GM19468 (cell line): ENCODE data around the gene CASKIN1.
A peak's percentile ranks its signal among the peaks of the same experiment; 100 is the strongest.

Source experiments
- ATAC-seq: cut with Tn5 transposase; IDR thresholded peaks from one replicate; pipeline ENCODE4 v1.9.1; 2021; ENCODE audit warnings: mild to moderate bottlenecking, moderate library complexity, moderate number of reproducible peaks; ENCODE audit not compliant: unreplicated experiment; ENCODE audit errors: extremely low read depth

The CASKIN1 gene

DNA sequence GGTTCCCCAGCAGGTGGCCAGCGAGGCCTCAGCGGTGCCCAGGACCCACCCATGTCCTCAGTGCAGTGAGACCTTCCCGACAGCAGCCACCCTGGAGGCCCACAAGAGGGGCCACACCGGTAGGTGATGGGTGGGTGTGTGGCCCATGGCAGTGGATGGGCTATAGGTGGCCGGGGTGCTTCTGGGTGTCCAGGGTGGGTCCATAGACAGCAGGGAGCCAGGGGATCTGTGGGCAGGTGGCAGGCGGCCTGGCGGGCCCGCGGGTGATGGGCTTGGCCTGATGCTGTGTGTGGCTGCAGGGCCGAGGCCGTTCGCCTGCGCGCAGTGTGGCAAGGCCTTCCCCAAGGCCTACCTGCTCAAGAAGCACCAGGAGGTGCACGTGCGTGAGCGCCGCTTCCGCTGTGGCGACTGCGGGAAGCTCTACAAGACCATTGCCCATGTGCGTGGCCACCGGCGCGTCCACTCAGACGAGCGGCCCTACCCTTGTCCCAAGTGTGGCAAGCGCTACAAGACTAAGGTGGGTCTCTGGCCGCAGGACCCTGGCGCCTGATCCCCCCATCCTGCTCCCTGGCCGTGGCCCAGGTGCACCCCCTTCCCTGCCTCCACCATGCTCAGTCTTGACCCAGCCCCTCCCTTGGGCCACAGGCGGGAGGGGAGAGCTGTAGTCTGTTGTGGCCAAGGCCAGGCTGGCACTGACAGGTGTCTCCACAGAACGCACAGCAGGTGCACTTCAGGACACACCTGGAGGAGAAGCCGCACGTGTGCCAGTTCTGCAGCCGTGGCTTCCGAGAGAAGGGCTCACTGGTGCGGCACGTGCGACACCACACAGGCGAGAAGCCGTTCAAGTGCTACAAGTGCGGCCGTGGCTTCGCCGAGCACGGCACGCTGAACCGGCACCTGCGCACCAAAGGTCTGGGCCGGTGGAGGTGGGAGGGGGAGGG is 37.7 kb upstream of the CASKIN1 start:
- ATAC-seq, result no peak

- ATAC-seq, result no peak
Observed at GRCh38 chr16:2233046-2233775, 36.8 kb upstream of the CASKIN1 start.

- no peak for ATAC-seq
Observed at GRCh38 chr16:2232094-2232990, 35.9 kb upstream of the CASKIN1 start.

DNA sequence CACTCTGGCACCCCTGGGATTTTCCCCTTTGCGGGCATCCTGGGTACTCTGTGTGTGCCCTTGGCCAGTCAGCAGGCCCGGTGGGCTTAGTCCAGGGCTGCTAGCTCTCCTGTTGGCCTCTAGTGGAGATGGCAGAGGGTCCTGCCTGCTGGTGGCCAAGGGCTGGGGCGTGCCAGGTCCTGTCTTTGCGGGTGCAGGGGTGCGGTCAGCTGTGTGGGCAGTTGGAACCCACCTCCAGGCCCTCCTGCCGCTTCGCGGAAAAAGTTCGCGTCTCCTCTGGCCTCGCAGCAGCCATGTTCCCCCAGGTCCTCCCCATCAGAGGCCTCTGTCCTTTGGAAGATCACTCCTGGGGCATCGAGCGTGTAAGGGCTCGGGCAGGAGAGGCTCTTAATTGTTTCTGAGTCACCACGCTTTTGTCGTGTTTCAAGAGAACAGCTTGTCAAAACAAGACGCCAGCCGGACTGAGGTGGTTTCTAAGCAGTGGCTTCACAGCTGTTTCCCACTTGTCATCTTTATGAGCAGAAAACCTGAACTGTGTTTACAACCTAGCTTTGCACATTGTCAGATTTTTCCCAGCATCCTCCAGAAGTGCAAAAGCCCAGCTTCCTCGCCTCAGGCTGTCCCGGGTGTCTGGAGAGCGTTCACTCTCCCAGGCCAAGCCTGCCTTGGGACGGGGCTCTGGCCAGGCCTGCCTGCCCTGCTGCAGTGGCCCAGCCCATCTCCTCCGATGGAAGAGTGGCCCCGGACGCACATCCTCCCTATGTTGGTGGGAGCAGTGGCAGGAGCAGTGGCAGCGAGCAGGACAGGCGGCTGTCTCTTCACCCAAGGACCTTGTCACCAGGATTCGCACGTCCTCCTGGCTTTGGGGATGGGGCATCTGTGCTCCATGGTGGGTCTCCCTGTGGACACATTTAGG is 34.9 kb upstream of the CASKIN1 start:
- ATAC-seq, result no peak

DNA sequence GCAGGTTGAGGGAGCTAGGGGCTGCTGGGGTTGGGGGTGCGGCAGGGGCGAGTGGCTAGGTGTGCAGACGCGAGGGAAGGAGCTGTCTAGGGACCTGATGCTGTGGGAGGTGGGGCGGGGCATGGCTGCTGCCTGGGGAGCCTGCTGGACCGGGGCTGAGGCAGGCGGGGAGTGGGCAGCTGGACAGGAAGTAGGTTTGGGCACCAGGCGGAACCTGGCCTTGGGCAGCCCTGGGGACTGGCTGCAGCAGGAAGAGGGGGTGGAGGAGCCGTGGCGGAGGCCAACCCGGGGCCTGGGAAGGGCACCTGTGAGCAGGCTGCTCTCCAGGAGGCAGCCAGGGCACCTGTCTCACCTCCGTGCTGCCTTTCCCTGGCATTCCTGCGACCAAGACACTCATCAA is 34.0 kb upstream of the CASKIN1 start:
- no peak for ATAC-seq

DNA sequence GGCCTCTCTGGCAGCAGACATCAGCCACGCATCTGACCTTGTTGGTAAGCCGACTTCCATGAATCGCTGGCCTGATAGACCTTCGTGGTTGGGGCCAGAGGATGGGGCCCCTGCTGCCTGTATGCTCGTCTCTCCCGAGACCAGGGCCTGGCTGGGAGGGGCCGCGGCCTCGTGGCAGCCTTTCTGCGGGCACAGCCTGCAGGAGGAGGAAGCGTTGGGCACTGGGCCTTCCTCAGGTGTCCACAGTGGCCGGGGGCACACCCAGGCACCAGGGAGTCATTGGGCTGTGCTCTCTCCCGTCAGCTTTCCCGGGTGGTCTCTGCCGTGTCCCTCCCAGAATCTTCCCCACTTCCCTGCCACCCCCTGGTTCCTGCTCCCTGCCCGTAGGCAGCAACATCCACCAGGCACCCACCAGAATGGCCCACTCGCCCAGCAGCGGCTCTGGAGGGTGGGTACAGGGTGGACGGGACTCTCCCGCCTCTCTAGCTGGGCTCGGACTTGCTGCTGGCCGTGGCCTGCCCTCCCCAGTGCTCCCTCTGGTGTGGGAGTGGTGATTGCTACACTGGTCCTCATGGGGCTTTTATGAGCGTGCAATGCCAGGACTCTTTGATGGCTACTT is 33.3 kb upstream of the CASKIN1 start:
- no peak for ATAC-seq

DNA sequence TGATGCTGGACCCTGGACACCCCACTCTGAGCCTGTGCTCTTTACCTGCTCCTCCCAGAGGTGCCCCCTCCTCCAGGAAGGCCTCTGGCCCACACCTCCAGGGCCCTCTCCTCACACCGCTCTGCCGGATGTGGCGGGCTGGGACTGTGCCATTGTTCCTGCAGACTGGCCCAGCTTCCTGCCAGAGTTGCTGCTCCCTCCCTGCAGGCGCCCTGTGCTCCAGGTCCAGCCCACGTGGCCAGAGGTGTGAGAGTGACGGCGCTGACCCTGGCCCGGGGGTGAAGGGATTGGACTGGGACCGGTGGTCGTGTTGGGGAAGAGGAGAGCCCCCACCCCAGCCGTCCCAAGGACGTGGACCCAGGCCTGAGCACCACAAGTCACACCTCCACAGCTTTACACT is 32.7 kb upstream of the CASKIN1 start:
- ATAC-seq, result no peak

GRCh38 chr16:2228161-2228824 is 31.9 kb upstream of the CASKIN1 start:
- no peak for ATAC-seq

DNA sequence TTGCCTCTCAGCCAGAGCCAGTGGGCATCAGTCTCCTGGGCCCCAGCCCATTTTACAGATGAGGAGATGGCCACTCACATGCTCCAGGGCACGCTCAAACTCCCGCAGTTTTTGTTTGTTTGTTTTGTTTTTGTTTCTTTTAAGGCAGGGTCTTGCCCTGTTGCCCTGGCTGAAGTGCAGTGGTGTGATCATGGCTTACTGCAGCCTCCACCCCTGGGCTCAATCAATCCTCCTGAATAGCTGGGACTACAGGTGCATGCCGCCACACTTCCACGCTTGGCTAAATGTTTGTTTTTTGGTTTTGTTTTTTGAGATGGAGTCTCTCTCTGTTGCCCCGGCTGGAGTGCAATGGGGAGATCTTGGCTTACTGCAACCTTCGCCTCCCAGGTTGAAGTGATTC is 30.5 kb upstream of the CASKIN1 start:
- no peak for ATAC-seq

GRCh38 chr16:2226245-2226793 is 29.9 kb upstream of the CASKIN1 start:
- no peak for ATAC-seq

GRCh38 chr16:2223942-2224486 is 27.6 kb upstream of the CASKIN1 start:
- ATAC-seq, result peak; percentile 10

DNA sequence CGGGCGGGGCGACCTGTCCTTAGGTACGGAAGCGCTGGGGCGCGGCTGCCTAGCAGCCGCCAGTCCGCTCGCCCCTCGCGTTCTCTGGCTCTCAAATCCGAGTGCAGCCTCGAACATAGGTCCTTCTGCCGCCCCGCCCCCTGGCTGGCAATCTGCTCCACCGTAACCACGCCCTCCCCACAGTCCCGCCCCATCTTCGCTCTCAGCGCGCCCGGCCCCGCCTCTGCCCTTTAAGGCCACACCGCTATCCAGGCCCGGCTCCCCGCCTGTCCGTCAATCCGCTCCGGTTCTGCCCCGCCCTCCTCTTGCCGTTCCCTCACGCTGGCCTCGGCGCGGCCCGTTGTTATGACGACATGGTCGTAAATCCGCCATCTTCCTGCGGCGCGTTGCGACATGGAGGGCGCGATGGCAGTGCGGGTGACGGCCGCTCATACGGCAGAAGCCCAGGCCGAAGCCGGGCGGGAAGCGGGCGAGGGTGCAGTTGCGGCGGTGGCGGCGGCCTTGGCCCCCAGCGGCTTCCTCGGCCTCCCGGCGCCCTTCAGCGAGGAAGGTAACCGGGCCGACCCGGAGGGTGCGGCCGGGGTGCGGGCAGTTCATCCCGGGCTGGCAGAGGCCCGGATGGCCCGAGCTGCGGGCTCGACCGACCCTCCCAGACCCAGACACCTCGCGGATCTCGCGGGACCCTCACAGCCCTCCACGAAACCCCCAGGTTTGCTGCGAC is 27.0 kb upstream of the CASKIN1 start, which contains the start of gene E4F1:
Gene E4F1 (plus strand): TSS at position 371 of the 721 bp plus-strand sequence. CDS start 23 bp downstream, at position 394.
- peak; percentile 80 for ATAC-seq

DNA sequence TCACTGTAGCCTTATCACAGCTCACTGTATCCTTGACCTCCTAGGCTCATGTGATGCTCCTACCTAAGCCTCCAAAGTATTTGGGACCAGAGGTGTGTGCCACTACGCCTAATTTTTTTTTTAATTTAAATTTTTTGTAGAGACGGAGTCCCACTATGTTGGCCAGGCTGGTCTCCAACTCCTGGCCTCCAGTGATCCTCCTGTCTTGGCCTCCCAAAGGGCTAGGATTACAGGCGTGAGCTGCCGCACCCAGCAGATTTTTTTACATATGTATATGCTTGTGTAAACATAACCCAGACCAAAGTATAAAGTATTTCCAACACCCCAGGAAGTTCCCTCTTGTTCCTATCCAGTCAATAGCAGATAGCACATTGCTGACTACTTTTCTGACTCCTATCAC is 19.9 kb upstream of the CASKIN1 start:
- no peak for ATAC-seq

DNA sequence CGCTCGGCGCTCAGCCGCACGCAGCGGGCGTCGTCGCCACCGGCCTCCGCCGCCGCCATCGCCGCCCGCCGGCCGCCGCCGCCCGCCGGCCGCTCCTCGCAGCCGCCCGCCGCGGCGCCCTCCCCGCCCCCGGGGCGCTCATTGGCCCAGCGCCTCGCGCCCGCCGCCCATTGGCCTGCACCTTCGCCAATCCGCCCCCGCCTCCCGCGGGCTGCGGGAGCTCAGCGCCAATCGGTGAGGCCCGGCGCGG is 18.2 kb upstream of the CASKIN1 start, which contains the start of gene PGP:
Gene PGP (minus strand): TSS at position 122 of the 250 bp plus-strand sequence. CDS start 63 bp downstream, at position 59.
- peak; percentile 69 for ATAC-seq

DNA sequence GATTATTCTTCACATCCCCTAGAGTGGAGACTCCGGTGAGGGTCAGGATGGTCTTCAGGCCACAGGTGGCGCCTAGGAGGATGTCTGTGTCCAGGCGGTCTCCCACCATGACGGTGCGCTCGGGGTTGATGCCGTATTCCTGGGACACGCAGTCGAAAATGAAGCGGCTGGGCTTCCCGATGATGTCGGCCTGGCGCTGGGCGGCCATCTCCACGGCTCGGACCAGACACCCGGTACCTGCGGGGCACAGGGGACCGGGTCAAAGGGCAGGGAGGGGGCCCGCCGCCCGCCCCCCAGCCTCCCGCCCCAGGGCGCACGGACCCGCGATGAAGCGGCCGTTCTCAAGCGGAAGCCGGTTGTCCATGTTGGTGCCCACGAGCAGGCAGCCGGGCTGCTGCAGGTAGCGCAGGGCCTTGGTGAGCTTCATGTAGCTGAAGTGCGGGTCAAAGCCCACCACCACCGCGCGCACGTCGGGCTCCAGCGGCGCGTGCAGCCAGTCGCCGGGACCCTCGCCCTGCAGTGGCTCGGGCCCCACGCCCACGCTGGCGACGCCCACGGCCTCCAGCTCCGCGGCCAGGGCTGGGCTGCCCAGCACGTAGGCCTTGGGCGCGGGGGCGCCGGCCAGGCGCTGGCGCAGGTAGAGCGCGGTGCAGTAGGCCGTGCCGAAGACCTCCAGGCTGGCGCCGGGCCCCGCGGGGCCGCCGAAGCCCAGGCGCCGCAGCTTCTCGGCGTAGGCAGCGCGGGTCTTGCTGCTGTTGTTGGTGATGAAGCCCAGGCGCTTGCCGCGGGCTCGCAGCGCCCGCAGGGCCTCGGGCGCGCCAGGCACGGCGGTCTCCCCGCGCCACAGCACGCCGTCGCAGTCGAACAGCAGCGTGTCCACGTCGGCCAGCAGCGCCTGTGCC is 17.7 kb upstream of the CASKIN1 start:
- no peak for ATAC-seq
